IMR-90 (cell line): Measurements from ENCODE around the gene THADA. TPM values are rescaled to one million over a fixed set of nuclear protein-coding genes. Genes with fewer than 3 reads are reported as not detected.

ENCODE experiments used
- ATAC-seq: fragments of 200-7000 bp; cut with Tn5 transposase; 2 replicates; pipeline ENCODE4 v1.9.1; 2020; ENCODE audit warnings: low read depth, mild to moderate bottlenecking, moderate library complexity
- BruUV-seq: library from RNA; stranded (reverse); fragments of 400-500 nt; replicated peaks from 2 replicates; lab custom pipeline; 2021; lab: Mats Ljungman, UMichigan
- CTCF ChIA-PET: fragments of 300-600 bp; formaldehyde crosslinking; extraction: SDS; loops from one replicate; lab custom pipeline; 2021; ENCODE audit warnings: antibody characterized with exemption; lab: Yijun Ruan, JAX
- POLR2A ChIA-PET: fragments of 300-600 bp; sonication (Branson Sonifier 250); formaldehyde crosslinking; loops from one replicate; lab custom pipeline; 2022; ENCODE audit warnings: antibody characterized with exemption; ENCODE audit not compliant: unreplicated experiment; lab: Charles Lee
- DNase-seq: peaks from one replicate; pipeline ENCODE4 v3.0.0; 2013
- H2AFZ ChIP-seq: replicated peaks from 2 replicates; pipeline ENCODE3; 2013; ENCODE audit warnings: low read length, mild to moderate bottlenecking; ENCODE audit not compliant: poor library complexity
- H2AK5ac ChIP-seq: 2 replicates; pipeline ENCODE4 v1.6.1; 2013; ENCODE audit warnings: low read depth, low read length, inconsistent platforms
- H2AK9ac ChIP-seq: replicated peaks from 2 replicates; pipeline ENCODE3; 2013; ENCODE audit warnings: mild to moderate bottlenecking, low read depth, low read length, moderate library complexity; ENCODE audit not compliant: poor library complexity
- H2BK120ac ChIP-seq: 2 replicates; pipeline ENCODE4 v1.6.1; 2013; ENCODE audit warnings: low read depth, low read length, inconsistent platforms
- H2BK15ac ChIP-seq: 3 replicates; pipeline ENCODE4 v1.6.1; 2013; ENCODE audit warnings: low read depth, low read length, inconsistent platforms
- H2BK20ac ChIP-seq: 2 replicates; pipeline ENCODE4 v1.6.1; 2013; ENCODE audit warnings: low read depth, mild to moderate bottlenecking, inconsistent platforms, low read length, moderate library complexity
- H2BK5ac ChIP-seq: 2 replicates; pipeline ENCODE4 v1.6.1; 2013; ENCODE audit warnings: mild to moderate bottlenecking, low read depth, low read length, inconsistent platforms; ENCODE audit not compliant: poor library complexity, severe bottlenecking
- H3K14ac ChIP-seq: replicated peaks from 2 replicates; pipeline ENCODE4 v1.6.1; 2013; ENCODE audit warnings: low read depth, low read length, inconsistent platforms
- H3K18ac ChIP-seq: 2 replicates; pipeline ENCODE4 v1.6.1; 2013; ENCODE audit warnings: low read depth, low read length, control low read depth
- H3K23ac ChIP-seq: 2 replicates; pipeline ENCODE4 v1.6.1; 2013; ENCODE audit warnings: low read depth, low read length, inconsistent platforms
- H3K27ac ChIP-seq: 2 replicates; pipeline ENCODE4 v1.5.1; 2013; ENCODE audit warnings: mild to moderate bottlenecking, control low read depth, low read length; ENCODE audit not compliant: insufficient read depth
- H3K27me3 ChIP-seq: 2 replicates; pipeline ENCODE4 v1.6.1; 2013; ENCODE audit warnings: low read length; ENCODE audit not compliant: control insufficient read depth, insufficient read depth
- H3K36me3 ChIP-seq: 2 replicates; pipeline ENCODE4 v1.6.1; 2013; ENCODE audit warnings: low read length, mixed read lengths; ENCODE audit not compliant: control insufficient read depth, insufficient read depth
- H3K4ac ChIP-seq: 2 replicates; pipeline ENCODE4 v1.6.1; 2013; ENCODE audit warnings: low read depth, low read length, inconsistent platforms
- H3K4me1 ChIP-seq: 2 replicates; pipeline ENCODE4 v1.6.1; 2013; ENCODE audit warnings: low read length, mixed read lengths; ENCODE audit not compliant: control insufficient read depth, insufficient read depth
- H3K4me2 ChIP-seq: 2 replicates; pipeline ENCODE4 v1.6.1; 2013; ENCODE audit warnings: low read depth, mild to moderate bottlenecking, control low read depth, low read length, moderate library complexity
- H3K4me3 ChIP-seq: 2 replicates; pipeline ENCODE4 v1.5.1; 2013; ENCODE audit warnings: low read depth, mild to moderate bottlenecking, control low read depth, low read length, moderate library complexity; ENCODE audit not compliant: insufficient read depth
- H3K56ac ChIP-seq: 2 replicates; pipeline ENCODE4 v1.6.1; 2013; ENCODE audit warnings: low read length, inconsistent platforms; ENCODE audit not compliant: insufficient read depth; ENCODE audit errors: extremely low read depth
- H3K79me1 ChIP-seq, 2 experiments: 2 replicates each; pipeline ENCODE4 v1.6.1; 2013; ENCODE audit warnings: low read length in 2 of 2, inconsistent platforms in 1 of 2, low read depth in 1 of 2
- H3K9ac ChIP-seq: 2 replicates; pipeline ENCODE4 v1.6.1; 2013; ENCODE audit warnings: low read depth, low read length, control low read depth
- H3K9me1 ChIP-seq: 2 replicates; pipeline ENCODE4 v1.6.1; 2013; ENCODE audit warnings: low read length, inconsistent platforms; ENCODE audit not compliant: insufficient read depth
- H3K9me3 ChIP-seq: 2 replicates; pipeline ENCODE4 v1.6.1; 2013; ENCODE audit warnings: low read length; ENCODE audit not compliant: control insufficient read depth, insufficient read depth
- H4K20me1 ChIP-seq: 2 replicates; pipeline ENCODE4 v1.6.1; 2013; ENCODE audit warnings: low read length, inconsistent platforms; ENCODE audit not compliant: insufficient read depth
- H4K5ac ChIP-seq: 2 replicates; pipeline ENCODE4 v1.6.1; 2013; ENCODE audit warnings: mild to moderate bottlenecking, low read depth, low read length, control low read depth
- H4K8ac ChIP-seq, 2 experiments: 2 replicates each; pipeline ENCODE4 v1.6.1; 2013; ENCODE audit warnings: low read depth in 2 of 2, low read length in 2 of 2, control low read depth in 1 of 2, inconsistent platforms in 1 of 2
- H4K91ac ChIP-seq: 2 replicates; pipeline ENCODE4 v1.6.1; 2013; ENCODE audit warnings: low read depth, low read length, inconsistent platforms; ENCODE audit not compliant: insufficient read depth
- BHLHE40 ChIP-seq: fragments of 150-350 bp; IDR thresholded peaks from 2 replicates; pipeline ENCODE4 v1.6.1; 2016; ENCODE audit warnings: mild to moderate bottlenecking, low read depth, low read length
- CHD1 ChIP-seq: IDR thresholded peaks from 2 replicates; pipeline ENCODE4 v1.6.1; 2012; ENCODE audit warnings: low read depth, low read length, improper control_type of control experiment
- CTCF ChIP-seq: conservative IDR thresholded peaks from 2 replicates; pipeline ENCODE4 v1.5.1; 2012; ENCODE audit warnings: mild to moderate bottlenecking, low read depth, low read length, improper control_type of control experiment
- ELK1 ChIP-seq: fragments of 150-350 bp; IDR thresholded peaks from 2 replicates; pipeline ENCODE4 v1.6.1; 2016; ENCODE audit warnings: low read depth, mild to moderate bottlenecking, low read length, moderate library complexity, borderline replicate concordance
- FOS ChIP-seq: fragments of 150-350 bp; IDR thresholded peaks from 2 replicates; pipeline ENCODE4 v1.6.1; 2016; ENCODE audit warnings: low read depth, low read length
- MAFK ChIP-seq: IDR thresholded peaks from 2 replicates; pipeline ENCODE4 v1.6.1; 2012; ENCODE audit warnings: low read depth, low read length, improper control_type of control experiment
- MAZ ChIP-seq: IDR thresholded peaks from 2 replicates; pipeline ENCODE4 v1.6.1; 2012; ENCODE audit warnings: low read depth, mild to moderate bottlenecking, low read length, improper control_type of control experiment, moderate library complexity, borderline replicate concordance
- MXI1 ChIP-seq: IDR thresholded peaks from 2 replicates; pipeline ENCODE4 v1.6.1; 2012; ENCODE audit warnings: low read depth, mild to moderate bottlenecking, low read length, moderate library complexity, borderline replicate concordance
- POLR2A ChIP-seq: IDR thresholded peaks from 2 replicates; pipeline ENCODE4 v1.6.1; 2012; ENCODE audit warnings: mild to moderate bottlenecking, low read depth, low read length
- RAD21 ChIP-seq: IDR thresholded peaks from 2 replicates; pipeline ENCODE4 v1.6.1; 2012; ENCODE audit warnings: low read length, improper control_type of control experiment
- SMC3 ChIP-seq: fragments of 150-350 bp; IDR thresholded peaks from 2 replicates; pipeline ENCODE4 v1.6.1; 2016; ENCODE audit warnings: low read depth, mild to moderate bottlenecking, antibody characterized with exemption, low read length, moderate library complexity
- USF2 ChIP-seq: fragments of 150-350 bp; IDR thresholded peaks from 2 replicates; pipeline ENCODE4 v1.6.1; 2017; ENCODE audit warnings: mild to moderate bottlenecking, antibody characterized with exemption, low read length, low read depth
- WGBS, 2 experiments: methylation state at CpG; one replicate each; pipeline versions ENCODE4 v1.1.5 to v1.1.7; 2013; ENCODE audit warnings: missing lambda C conversion rate in 2 of 2; ENCODE audit not compliant: insufficient read length in 1 of 2; ENCODE audit errors: extremely low coverage in 2 of 2; 5-methylcytosine and 5-hydroxymethylcytosine counted together
- dilution Hi-C: fragments of 300-500 bp; cut with HindIII; formaldehyde crosslinking; loops from one replicate; pipeline ENCODE4 v1.14.3; 2018; ENCODE audit warnings: low sequenced_read_pairs; ENCODE audit not compliant: unreplicated experiment
- in situ Hi-C: fragments of 300-500 bp; cut with MboI; formaldehyde crosslinking; loops from 3 replicates; pipeline ENCODE4 v1.14.3; 2019; ENCODE audit warnings: low sequenced_read_pairs, inconsistent platforms, mixed read lengths
- intact Hi-C: fragments of 100-400 bp; cut with micrococcal nuclease; formaldehyde crosslinking; loops from 2 replicates; pipeline ENCODE4 v1.10.0; 2022
- polyA plus RNA-seq, 3 experiments: library from polyadenylated mRNA; depleted of rRNA; stranded (reverse); fragments of >200 nt; gene quantifications; 2 replicates each; pipeline ENCODE4 v1.2.3, GENCODE V29; 2012; ENCODE audit warnings: low replicate concordance in 1 of 3
- total RNA-seq: library from RNA; depleted of rRNA; stranded (reverse); fragments of >200 nt; gene quantifications from 2 replicates; pipeline ENCODE4 v1.2.3, GENCODE V29; 2012

Gene THADA
- total and polyA plus RNA-seq, 2 of the 4 experiments (the other 2 are of a cell fraction): 10.5 to 21.3 TPM

GRCh38 chr2:43226955-43227829 lies 368.6 kb downstream of the THADA start:
- Histone ChIP-seq H2BK15ac (no peak overlapping the region; the same call in 2 of the 3 replicates), H3K9me3 (no peaks in the 10 kb centered on the region), H2BK20ac (peak overlapping the region; percentile 48; the same call in 1 of the 2 replicates), H2AK9ac (peak overlapping the region; percentile 90), H3K4me3 (peak overlapping the region; percentile 50), H3K27ac (peak overlapping the region; percentile 87), H2AFZ (peak overlapping the region; percentile 85), H2BK5ac (peak overlapping the region; percentile 70), H4K5ac (peak overlapping the region; percentile 20; the same call in 1 of the 2 replicates), H3K18ac (peak overlapping the region; percentile 22; the same call in 1 of the 2 replicates), H2AK5ac (peak overlapping the region; percentile 83), H3K9me1 (no peaks in the 10 kb centered on the region; the same call in 1 of the 2 replicates), H3K79me1 (peaks cover 8 to 18% of the 10 kb centered on the region in 2 experiments; a peak in 3 of 4 replicates), H3K4ac (peak overlapping the region; percentile 79), H3K36me3 (peaks cover 22% of the 10 kb centered on the region), H3K4me1 (peaks cover 8% of the 10 kb centered on the region), H2BK120ac (peak overlapping the region; percentile 70), H3K4me2 (peak overlapping the region; percentile 71), H3K23ac (peak overlapping the region; percentile 82), H4K91ac (peak overlapping the region; percentile 76), H3K56ac (peak overlapping the region; percentile 90), H3K27me3 (no peaks in the 10 kb centered on the region), H4K20me1 (peaks cover 26% of the 10 kb centered on the region), H3K14ac (peak overlapping the region; percentile 87), H4K8ac (peak overlapping the region; percentile 75 to 76; a peak in 2 of 4 replicates), H3K9ac (peak overlapping the region; percentile 80)
- in situ Hi-C loops: loop anchor here (10.0 kb wide), 2 partner anchors 152 to 252 kb away; no protein-coding TSS in a partner anchor
- DNase-seq (peak; percentile 68), ATAC-seq (peak; percentile 46)
- BruUV-seq: no TSS peak
- intact Hi-C loops: loop anchor here (1.0 to 5.0 kb wide), 4 partner anchors 115 to 368 kb away; no protein-coding TSS in a partner anchor
- ChIA-PET POLR2A (interaction anchor here (0.6 to 1.0 kb wide), 16 partner anchors 40 to 650 kb away, joined by 3 to 10 read pairs (median 4); no protein-coding TSS in a partner anchor), CTCF (interaction anchor here (0.7 to 1.2 kb wide), 3 partner anchors 253 to 355 kb away, joined by 3 read pairs; no protein-coding TSS in a partner anchor)
- dilution Hi-C loops: no loop called here
- WGBS, 2 experiments: 2% methylated on average over 38 of the region's 77 CpGs; no CpG with 5 or more reads in 1 of the 2 experiments
- TF ChIP-seq MXI1 (peak; percentile 91; the same call in 1 of the 2 replicates), BHLHE40 (peak; percentile 36; the same call in 1 of the 2 replicates), MAZ (no peak), FOS (no peak), MAFK (no peak), RAD21 (peak; percentile 43), USF2 (peak; percentile 18; the same call in 1 of the 2 replicates), CTCF (peak; percentile 46), POLR2A (no peak), SMC3 (peak; percentile 25; the same call in 1 of the 2 replicates), ELK1 (no peak), CHD1 (no peak)
